ENCODE measurements around the gene KLHL22. TPM values are rescaled to one million over a fixed set of nuclear protein-coding genes. Genes with fewer than 3 reads are reported as not detected.
A peak's percentile ranks its signal among the peaks of the same experiment; 100 is the strongest.

The KLHL22 gene
- total and polyA plus RNA-seq, 2 experiments from 2014 or later = 33.8 to 55.0 TPM

- TF ChIP-seq CTCF (IDR thresholded peaks at IDR 0.05; ENCODE audit: low read depth, low read length) = no peak
- H3K36me3 ChIP-seq = peaks cover 4% of the 10 kb centered on the region
- no peaks in the 10 kb centered on the region for H3K9me3 ChIP-seq (ENCODE audit: low read depth)
- peak overlapping the region; percentile 90 for H3K27ac ChIP-seq
- H3K4me1 ChIP-seq (ENCODE audit: low read depth) = peaks cover 45% of the 10 kb centered on the region
- no peak overlapping the region for H3K4me3 ChIP-seq
- peak; percentile 77 to 88 for DNase-seq (ENCODE audit: low read depth in 1 of 2, low spot score in 1 of 2)
- no peaks in the 10 kb centered on the region for H3K27me3 ChIP-seq
Observed at GRCh38 chr22:20531404-20532201, 36.0 kb upstream of the KLHL22 start.

DNA sequence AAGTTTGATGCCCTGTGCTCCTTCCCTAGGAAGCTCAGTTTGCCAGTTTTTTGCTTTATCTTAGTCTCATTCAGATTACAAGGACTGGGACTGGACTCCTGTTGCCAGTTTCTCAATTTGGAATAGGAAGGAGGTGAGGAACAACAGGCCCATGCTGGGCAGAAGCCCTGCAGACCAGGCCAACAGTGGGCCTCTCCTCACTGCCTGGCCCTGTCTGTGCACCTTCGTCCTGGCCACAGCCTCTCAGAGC, 35.5 kb upstream of the KLHL22 start:
- H3K9me3 ChIP-seq (ENCODE audit: low read depth) = no peaks in the 10 kb centered on the region
- no peak for TF ChIP-seq CTCF (IDR thresholded peaks at IDR 0.05; ENCODE audit: low read depth, low read length)
- peaks cover 46% of the 10 kb centered on the region for H3K4me1 ChIP-seq (ENCODE audit: low read depth)
- H3K4me3 ChIP-seq = no peak overlapping the region
- no peak for DNase-seq (ENCODE audit: low read depth in 1 of 2, low spot score in 1 of 2)
- peaks cover 4% of the 10 kb centered on the region for H3K36me3 ChIP-seq
- H3K27ac ChIP-seq = peak overlapping the region; percentile 90
- no peaks in the 10 kb centered on the region for H3K27me3 ChIP-seq

DNA sequence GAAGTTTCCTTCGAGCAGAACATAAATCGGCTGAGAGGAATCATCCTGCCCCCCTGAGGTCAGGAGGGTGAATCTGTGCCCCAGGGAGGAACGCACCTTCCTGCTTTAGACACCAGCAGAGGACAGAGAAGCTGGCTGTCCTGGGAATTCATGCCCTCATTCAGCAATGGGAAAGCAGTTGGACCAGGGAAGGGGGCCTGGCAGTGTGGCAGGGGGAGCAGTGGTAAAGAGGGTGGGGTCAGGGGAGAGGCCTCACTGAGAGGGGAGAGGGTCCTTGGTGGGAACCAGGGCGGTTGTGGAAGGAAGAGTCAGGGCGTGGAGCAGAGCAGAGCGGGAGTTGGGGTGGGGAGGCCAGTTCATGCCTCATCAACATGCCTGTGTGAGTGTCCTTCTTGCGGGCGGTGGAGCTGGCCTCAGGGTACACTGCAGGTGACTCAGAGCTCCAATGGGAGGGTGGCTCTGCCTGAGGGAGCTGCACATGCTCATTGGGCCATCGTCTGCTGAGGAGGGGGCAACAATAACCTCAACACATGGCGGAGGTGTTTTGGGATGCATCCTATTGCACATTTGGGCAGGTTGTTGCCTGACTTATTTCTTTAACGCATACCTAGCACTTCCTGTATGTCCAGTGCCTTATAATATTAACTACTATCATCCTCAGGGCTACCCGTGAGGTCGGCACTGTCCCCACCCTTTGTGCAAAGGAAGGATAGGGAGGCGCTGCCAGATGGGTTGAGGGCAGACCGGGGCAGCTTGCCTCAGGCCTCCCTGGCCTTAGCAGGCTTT, 35.0 kb upstream of the KLHL22 start:
- DNase-seq (ENCODE audit: low read depth in 1 of 2, low spot score in 1 of 2) = peak in 1 of 2 donors; percentile 36
- H3K27me3 ChIP-seq = no peaks in the 10 kb centered on the region
- H3K4me1 ChIP-seq (ENCODE audit: low read depth) = peaks cover 46% of the 10 kb centered on the region
- no peak overlapping the region for H3K4me3 ChIP-seq
- peak overlapping the region; percentile 90 for H3K27ac ChIP-seq
- H3K36me3 ChIP-seq = peaks cover 4% of the 10 kb centered on the region
- H3K9me3 ChIP-seq (ENCODE audit: low read depth) = no peaks in the 10 kb centered on the region
- no peak for TF ChIP-seq CTCF (IDR thresholded peaks at IDR 0.05; ENCODE audit: low read depth, low read length)

DNA sequence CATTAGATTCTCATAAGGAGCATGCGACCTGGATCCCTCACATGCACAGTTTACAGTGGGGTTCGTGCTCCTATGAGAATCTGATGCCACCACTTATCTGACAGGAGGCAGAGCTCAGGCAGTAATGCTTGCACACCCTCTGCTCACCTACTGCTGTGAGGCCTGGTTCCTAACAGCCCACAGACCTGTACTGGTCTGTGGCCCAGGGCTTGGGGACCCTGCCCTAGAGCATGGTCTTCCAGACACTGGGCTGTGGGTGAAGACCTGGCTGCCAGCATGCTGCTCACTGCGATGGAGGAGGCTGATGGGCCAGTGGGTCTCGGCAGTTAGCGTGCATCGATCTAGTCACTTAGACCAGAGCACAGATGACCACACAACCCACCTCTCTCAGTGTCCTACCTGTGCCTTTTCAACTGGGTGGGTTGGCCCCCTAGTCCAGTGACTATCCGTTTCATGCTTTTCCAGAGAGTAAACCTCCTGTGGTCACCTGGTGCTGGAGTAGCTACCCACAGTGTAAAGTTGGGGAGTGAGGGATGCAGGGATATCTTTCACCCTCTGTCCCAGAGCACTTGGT, 32.9 kb upstream of the KLHL22 start:
- Histone ChIP-seq H3K4me3 (no peak overlapping the region), H3K4me1 (ENCODE audit: low read depth) (peaks cover 52% of the 10 kb centered on the region), H3K27me3 (no peaks in the 10 kb centered on the region), H3K36me3 (peaks cover 4% of the 10 kb centered on the region), H3K27ac (no peak overlapping the region), H3K9me3 (ENCODE audit: low read depth) (no peaks in the 10 kb centered on the region)
- DNase-seq (ENCODE audit: low read depth in 1 of 2, low spot score in 1 of 2) = no peak
- TF ChIP-seq CTCF (IDR thresholded peaks at IDR 0.05; ENCODE audit: low read depth, low read length) = no peak

GRCh38 chr22:20526628-20527355, 31.2 kb upstream of the KLHL22 start:
- Histone ChIP-seq H3K4me3 (no peak overlapping the region), H3K4me1 (ENCODE audit: low read depth) (peaks cover 46% of the 10 kb centered on the region), H3K9me3 (ENCODE audit: low read depth) (no peaks in the 10 kb centered on the region), H3K27ac (peak overlapping the region; percentile 60), H3K36me3 (peaks cover 4% of the 10 kb centered on the region), H3K27me3 (no peaks in the 10 kb centered on the region)
- peak; percentile 22 for TF ChIP-seq CTCF (IDR thresholded peaks at IDR 0.05; ENCODE audit: low read depth, low read length)
- DNase-seq (ENCODE audit: low read depth in 1 of 2, low spot score in 1 of 2) = peak in 1 of 2 donors; percentile 76
